ENCODE results near the gene HUWE1.

The HUWE1 gene

GRCh38 chrX:53486285-53486684 lies 200.2 kb downstream of the HUWE1 start:
- Histone ChIP-seq H2AK5ac (ENCODE audit: low read length, severe bottlenecking) (no peak overlapping the region), H2BK15ac (ENCODE audit: low read depth, poor library complexity, severe bottlenecking) (no peak overlapping the region), H3K4ac (ENCODE audit: low read depth in 1 of 2, low read length in 2 of 2) (no peak overlapping the region), H2BK12ac (ENCODE audit: low read length in 2 of 2) (no peak overlapping the region), H3K9me3 (ENCODE audit: control insufficient read depth, low read length) (no peaks in the 10 kb centered on the region), H3K79me1 (replicated peaks; ENCODE audit: low read length, poor library complexity, severe bottlenecking) (no peaks in the 10 kb centered on the region), H3K9ac (ENCODE audit: low read length) (no peak overlapping the region), H3K27ac (ENCODE audit: low read length, poor library complexity, severe bottlenecking) (no peak overlapping the region), H2BK5ac (ENCODE audit: low read depth, low read length, poor library complexity, severe bottlenecking) (no peak overlapping the region), H2AFZ (ENCODE audit: low read depth, low read length) (no peak overlapping the region), H2BK120ac (ENCODE audit: low read depth, low read length) (no peak overlapping the region), H3K14ac (ENCODE audit: low read length in 2 of 2) (no peak overlapping the region), H3K36me3 (ENCODE audit: control insufficient read depth in 1 of 2, insufficient read depth in 2 of 2, low read depth in 1 of 2, low read length in 2 of 2) (no peaks in the 10 kb centered on the region), H3K23ac (ENCODE audit: low read length in 2 of 2) (no peak overlapping the region), H3K4me1 (ENCODE audit: control insufficient read depth, insufficient read depth, low read depth, low read length) (no peaks in the 10 kb centered on the region), H3K18ac (ENCODE audit: low read depth in 1 of 2, low read length in 2 of 2) (no peak overlapping the region), H3K27me3 (ENCODE audit: control insufficient read depth in 1 of 2, insufficient read depth in 1 of 2, low read length in 2 of 2) (peaks cover 0 to 44% of the 10 kb centered on the region in 2 experiments), H4K8ac (ENCODE audit: low read length) (no peak overlapping the region), H3K4me3 (ENCODE audit: insufficient read depth in 1 of 2, low read depth in 1 of 2, low read length in 2 of 2) (no peak overlapping the region), H4K91ac (ENCODE audit: low read length) (no peak overlapping the region), H3K4me2 (ENCODE audit: low read length, poor library complexity, severe bottlenecking) (no peak overlapping the region)
- DNase-seq: no peak

DNA sequence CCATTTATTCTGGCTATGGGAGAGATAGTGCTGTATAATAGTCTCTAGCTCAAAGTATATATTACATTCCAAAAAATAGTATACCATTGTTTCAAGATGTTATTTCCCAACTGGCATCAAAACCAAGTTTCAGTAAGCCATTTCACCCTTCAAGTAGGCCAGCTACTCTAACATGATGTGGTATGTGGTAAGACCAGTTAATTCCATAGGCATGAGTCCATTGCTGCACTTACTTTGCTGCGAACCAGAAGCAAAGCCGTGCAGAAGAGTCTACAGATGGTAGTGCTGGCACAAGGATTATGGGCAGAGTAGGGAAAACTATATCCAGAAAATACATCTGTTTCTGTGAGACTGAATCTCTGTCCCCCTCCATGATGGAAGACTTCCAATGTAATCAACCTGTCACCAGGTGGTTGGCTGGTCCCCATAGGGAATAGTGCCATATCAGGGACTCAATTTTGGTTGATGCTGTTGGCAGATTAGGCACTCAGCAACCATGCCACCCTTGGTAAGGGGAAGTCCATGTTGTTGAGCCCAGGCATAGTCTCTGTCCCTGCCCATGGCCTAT lies 202.6 kb downstream of the HUWE1 start:
- Histone ChIP-seq H3K14ac (ENCODE audit: low read length in 2 of 2) (no peak overlapping the region), H3K9me3 (ENCODE audit: control insufficient read depth, low read length) (no peaks in the 10 kb centered on the region), H3K23ac (ENCODE audit: low read length in 2 of 2) (no peak overlapping the region), H3K27me3 (ENCODE audit: control insufficient read depth in 1 of 2, insufficient read depth in 1 of 2, low read length in 2 of 2) (peaks cover 0 to 38% of the 10 kb centered on the region in 2 experiments), H3K18ac (ENCODE audit: low read depth in 1 of 2, low read length in 2 of 2) (no peak overlapping the region), H2BK12ac (ENCODE audit: low read length in 2 of 2) (no peak overlapping the region), H3K36me3 (ENCODE audit: control insufficient read depth in 1 of 2, insufficient read depth in 2 of 2, low read depth in 1 of 2, low read length in 2 of 2) (no peaks in the 10 kb centered on the region), H2AFZ (ENCODE audit: low read depth, low read length) (no peak overlapping the region), H3K4me3 (ENCODE audit: insufficient read depth in 1 of 2, low read depth in 1 of 2, low read length in 2 of 2) (no peak overlapping the region), H2BK15ac (ENCODE audit: low read depth, poor library complexity, severe bottlenecking) (no peak overlapping the region), H3K9ac (ENCODE audit: low read length) (no peak overlapping the region), H2BK5ac (ENCODE audit: low read depth, low read length, poor library complexity, severe bottlenecking) (no peak overlapping the region), H2AK5ac (ENCODE audit: low read length, severe bottlenecking) (no peak overlapping the region), H3K4ac (ENCODE audit: low read depth in 1 of 2, low read length in 2 of 2) (no peak overlapping the region), H3K4me1 (ENCODE audit: control insufficient read depth, insufficient read depth, low read depth, low read length) (no peaks in the 10 kb centered on the region), H3K79me1 (replicated peaks; ENCODE audit: low read length, poor library complexity, severe bottlenecking) (no peaks in the 10 kb centered on the region), H4K91ac (ENCODE audit: low read length) (no peak overlapping the region), H3K4me2 (ENCODE audit: low read length, poor library complexity, severe bottlenecking) (no peak overlapping the region), H2BK120ac (ENCODE audit: low read depth, low read length) (no peak overlapping the region), H4K8ac (ENCODE audit: low read length) (no peak overlapping the region), H3K27ac (ENCODE audit: low read length, poor library complexity, severe bottlenecking) (no peak overlapping the region)
- peak; percentile 5 for DNase-seq
- no CpG with 5 or more reads among the region's 2 CpGs for WGBS

- WGBS: 75% methylated on average over 2 of the region's 2 CpGs
- no peak overlapping the region for H4K8ac ChIP-seq (ENCODE audit: low read length)
- H3K4me2 ChIP-seq (ENCODE audit: low read length, poor library complexity, severe bottlenecking): no peak overlapping the region
- no peak overlapping the region for H4K91ac ChIP-seq (ENCODE audit: low read length)
- DNase-seq: no peak
- no peak overlapping the region for H3K9ac ChIP-seq (ENCODE audit: low read length)
- no peak overlapping the region for H3K23ac ChIP-seq (ENCODE audit: low read length in 2 of 2)
- no peak overlapping the region for H3K27ac ChIP-seq (ENCODE audit: low read length, poor library complexity, severe bottlenecking)
- no peak overlapping the region for H2BK5ac ChIP-seq (ENCODE audit: low read depth, low read length, poor library complexity, severe bottlenecking)
- no peak overlapping the region for H3K4me3 ChIP-seq (ENCODE audit: insufficient read depth in 1 of 2, low read depth in 1 of 2, low read length in 2 of 2)
- no peaks in the 10 kb centered on the region for H3K79me1 ChIP-seq (replicated peaks; ENCODE audit: low read length, poor library complexity, severe bottlenecking)
- H3K14ac ChIP-seq (ENCODE audit: low read length in 2 of 2): no peak overlapping the region
- no peak overlapping the region for H2AK5ac ChIP-seq (ENCODE audit: low read length, severe bottlenecking)
- H2AFZ ChIP-seq (ENCODE audit: low read depth, low read length): no peak overlapping the region
- H2BK12ac ChIP-seq (ENCODE audit: low read length in 2 of 2): no peak overlapping the region
- peaks cover 0 to 35% of the 10 kb centered on the region in 2 experiments for H3K27me3 ChIP-seq (ENCODE audit: control insufficient read depth in 1 of 2, insufficient read depth in 1 of 2, low read length in 2 of 2)
- no peaks in the 10 kb centered on the region for H3K4me1 ChIP-seq (ENCODE audit: control insufficient read depth, insufficient read depth, low read depth, low read length)
- H3K36me3 ChIP-seq (ENCODE audit: control insufficient read depth in 1 of 2, insufficient read depth in 2 of 2, low read depth in 1 of 2, low read length in 2 of 2): no peaks in the 10 kb centered on the region
- H3K4ac ChIP-seq (ENCODE audit: low read depth in 1 of 2, low read length in 2 of 2): no peak overlapping the region
- H2BK120ac ChIP-seq (ENCODE audit: low read depth, low read length): no peak overlapping the region
- no peak overlapping the region for H2BK15ac ChIP-seq (ENCODE audit: low read depth, poor library complexity, severe bottlenecking)
- H3K18ac ChIP-seq (ENCODE audit: low read depth in 1 of 2, low read length in 2 of 2): no peak overlapping the region
- H3K9me3 ChIP-seq (ENCODE audit: control insufficient read depth, low read length): no peaks in the 10 kb centered on the region
Observed at GRCh38 chrX:53483416-53483815, 203.1 kb downstream of the HUWE1 start.

Small RNA genes within 50 kb of the gene (small RNA-seq; reads per million reads assigned to genes)
- gene MIR98 (ENCODE audit: low read depth): 2,506 reads per million, percentile 98 among the genes with 10 or more reads in this experiment
- gene MIRLET7F2 (ENCODE audit: low read depth): 560 reads per million, percentile 96 among the genes with 10 or more reads in this experiment
